Measurements from ENCODE around the gene ERBB4.

ERBB4 gene

GRCh38 chr2:212523756-212524155 lies 14.8 kb downstream of the ERBB4 start:
- H3K27ac ChIP-seq = no peak overlapping the region
- no peak overlapping the region for H3K4me3 ChIP-seq (ENCODE audit: low read depth, low read length)
- H3K9me3 ChIP-seq (ENCODE audit: severe bottlenecking) = no peaks in the 10 kb centered on the region
- DNase-seq = no peak
- H3K36me3 ChIP-seq = no peaks in the 10 kb centered on the region
- H3K27me3 ChIP-seq (ENCODE audit: insufficient read depth, low read depth, severe bottlenecking) = no peaks in the 10 kb centered on the region
- TF ChIP-seq, protein P1, sequence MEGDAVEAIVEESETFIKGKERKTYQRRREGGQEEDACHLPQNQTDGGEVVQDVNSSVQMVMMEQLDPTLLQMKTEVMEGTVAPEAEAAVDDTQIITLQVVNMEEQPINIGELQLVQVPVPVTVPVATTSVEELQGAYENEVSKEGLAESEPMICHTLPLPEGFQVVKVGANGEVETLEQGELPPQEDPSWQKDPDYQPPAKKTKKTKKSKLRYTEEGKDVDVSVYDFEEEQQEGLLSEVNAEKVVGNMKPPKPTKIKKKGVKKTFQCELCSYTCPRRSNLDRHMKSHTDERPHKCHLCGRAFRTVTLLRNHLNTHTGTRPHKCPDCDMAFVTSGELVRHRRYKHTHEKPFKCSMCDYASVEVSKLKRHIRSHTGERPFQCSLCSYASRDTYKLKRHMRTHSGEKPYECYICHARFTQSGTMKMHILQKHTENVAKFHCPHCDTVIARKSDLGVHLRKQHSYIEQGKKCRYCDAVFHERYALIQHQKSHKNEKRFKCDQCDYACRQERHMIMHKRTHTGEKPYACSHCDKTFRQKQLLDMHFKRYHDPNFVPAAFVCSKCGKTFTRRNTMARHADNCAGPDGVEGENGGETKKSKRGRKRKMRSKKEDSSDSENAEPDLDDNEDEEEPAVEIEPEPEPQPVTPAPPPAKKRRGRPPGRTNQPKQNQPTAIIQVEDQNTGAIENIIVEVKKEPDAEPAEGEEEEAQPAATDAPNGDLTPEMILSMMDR (IDR thresholded peaks at IDR 0.05; ENCODE audit: low read depth, low read length) = no peak

GRCh38 chr2:212520340-212520739 lies 18.3 kb downstream of the ERBB4 start:
- Histone ChIP-seq H3K4me3 (ENCODE audit: low read depth, low read length) (no peak overlapping the region), H3K9me3 (ENCODE audit: severe bottlenecking) (no peaks in the 10 kb centered on the region), H3K27ac (no peak overlapping the region), H3K27me3 (ENCODE audit: insufficient read depth, low read depth, severe bottlenecking) (no peaks in the 10 kb centered on the region), H3K36me3 (no peaks in the 10 kb centered on the region)
- TF ChIP-seq, protein P1 (IDR thresholded peaks at IDR 0.05; ENCODE audit: low read depth, low read length) = 0 out of 2 replicates have a peak, but pooled peaks have one; percentile 11
- DNase-seq = no peak

DNA sequence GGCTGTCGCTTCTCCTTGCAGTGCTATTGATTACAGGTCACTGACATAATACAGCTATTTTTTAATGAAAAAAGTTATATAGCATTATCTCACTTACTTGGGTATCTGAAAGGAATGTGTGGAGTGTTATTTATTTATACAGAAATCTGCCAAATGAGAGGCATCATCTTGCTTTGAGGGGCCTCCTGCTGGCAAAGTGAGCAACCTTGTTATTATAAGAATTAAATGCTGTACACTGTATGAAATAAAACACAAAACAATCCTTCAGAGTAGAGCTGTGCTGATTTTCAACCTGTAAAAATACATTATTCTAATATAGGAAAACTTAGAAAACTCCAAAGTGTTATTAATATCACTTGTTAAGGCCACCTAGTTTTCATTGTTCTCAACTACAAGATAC lies 20.9 kb downstream of the ERBB4 start:
- TF ChIP-seq, protein P1 (IDR thresholded peaks at IDR 0.05; ENCODE audit: low read depth, low read length) = no peak
- Histone ChIP-seq H3K27me3 (ENCODE audit: insufficient read depth, low read depth, severe bottlenecking) (no peaks in the 10 kb centered on the region), H3K4me3 (ENCODE audit: low read depth, low read length) (no peak overlapping the region), H3K36me3 (no peaks in the 10 kb centered on the region), H3K27ac (no peak overlapping the region), H3K9me3 (ENCODE audit: severe bottlenecking) (no peaks in the 10 kb centered on the region)
- no peak for DNase-seq

GRCh38 chr2:212505586-212505985 lies 33.0 kb downstream of the ERBB4 start:
- DNase-seq = no peak
- Histone ChIP-seq H3K4me3 (ENCODE audit: low read depth, low read length) (no peak overlapping the region), H3K36me3 (no peaks in the 10 kb centered on the region), H3K27me3 (ENCODE audit: insufficient read depth, low read depth, severe bottlenecking) (no peaks in the 10 kb centered on the region), H3K9me3 (ENCODE audit: severe bottlenecking) (no peaks in the 10 kb centered on the region), H3K27ac (no peak overlapping the region)
- TF ChIP-seq, protein P1 (IDR thresholded peaks at IDR 0.05; ENCODE audit: low read depth, low read length) = no peak

- Histone ChIP-seq H3K9me3 (ENCODE audit: severe bottlenecking) (no peaks in the 10 kb centered on the region), H3K27me3 (ENCODE audit: insufficient read depth, low read depth, severe bottlenecking) (no peaks in the 10 kb centered on the region), H3K36me3 (no peaks in the 10 kb centered on the region), H3K27ac (no peak overlapping the region), H3K4me3 (ENCODE audit: low read depth, low read length) (no peak overlapping the region)
- no peak for DNase-seq
- TF ChIP-seq, protein P1 (IDR thresholded peaks at IDR 0.05; ENCODE audit: low read depth, low read length) = no peak
Measured at GRCh38 chr2:212495046-212495445, 43.6 kb downstream of the ERBB4 start.

GRCh38 chr2:212494418-212495020 lies 44.1 kb downstream of the ERBB4 start:
- no peaks in the 10 kb centered on the region for H3K36me3 ChIP-seq
- DNase-seq = no peak
- H3K27ac ChIP-seq = no peak overlapping the region

More at GRCh38 chr2:212494418-212495020, 44.1 kb downstream of the ERBB4 start:
- Histone ChIP-seq H3K9me3 (ENCODE audit: severe bottlenecking) (no peaks in the 10 kb centered on the region), H3K4me3 (ENCODE audit: low read depth, low read length) (no peak overlapping the region), H3K27me3 (ENCODE audit: insufficient read depth, low read depth, severe bottlenecking) (no peaks in the 10 kb centered on the region)
- TF ChIP-seq, protein P1 (IDR thresholded peaks at IDR 0.05; ENCODE audit: low read depth, low read length) = no peak
